Prostate gland (tissue), 2 donors: ENCODE measurements around the gene ANKRD49.

Experiments used
- CTCF ChIP-seq, 4 experiments: fragments of 200-600 bp in 2 of 4; fragments of 450-650 bp in 2 of 4; sonication (generic) in 2 of 4; IDR thresholded peaks; 1 replicate in 3 of 4; 2 replicates in 1 of 4; pipeline ENCODE4 v1.5.1; 2016 to 2019; ENCODE audit warnings: antibody characterized with exemption in 4 of 4, mild to moderate bottlenecking in 2 of 4, moderate library complexity in 2 of 4
- POLR2A ChIP-seq: fragments of 450-650 bp; IDR thresholded peaks from one replicate; pipeline ENCODE4 v1.6.1; 2016; ENCODE audit warnings: antibody characterized with exemption, mild to moderate bottlenecking
- POLR2AphosphoS5 ChIP-seq: sonication (generic); formaldehyde crosslinking; IDR thresholded peaks from one replicate; pipeline ENCODE4 v1.6.1; 2017; ENCODE audit warnings: antibody characterized with exemption

DNA sequence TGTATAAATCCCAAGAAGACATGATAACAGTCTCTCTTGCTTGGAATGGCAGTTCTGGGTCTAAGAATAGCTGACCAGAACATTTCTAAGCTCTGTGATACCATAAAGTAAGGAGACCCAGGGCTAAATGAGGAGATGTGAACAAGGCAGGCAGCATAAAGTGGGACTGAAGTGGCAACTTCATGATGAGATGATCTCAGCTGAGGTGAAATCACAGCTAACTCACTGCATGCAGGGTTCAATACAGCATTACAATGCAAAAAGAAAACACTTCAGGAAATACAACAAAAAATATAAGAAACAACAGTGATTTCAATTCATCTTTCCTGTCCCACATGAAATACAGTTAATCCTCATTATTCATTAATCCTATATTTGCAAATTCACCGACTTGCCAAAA is 44.8 kb upstream of the ANKRD49 start:
- TF ChIP-seq POLR2A = no peak
- TF ChIP-seq CTCF (IDR thresholded peaks at IDR 0.05) = no peak
- TF ChIP-seq POLR2AphosphoS5 = no peak
